Neuronal stem cell (in vitro differentiated cells): ENCODE measurements around the gene FAF2.

Source experiments
- DNase-seq: peaks from one replicate; pipeline ENCODE4 v3.0.0-alpha.2; 2013; ENCODE audit warnings: low spot score
- H2AFZ ChIP-seq: one replicate; pipeline ENCODE4 v1.6.1; 2013; ENCODE audit warnings: mild to moderate bottlenecking, low read length, inconsistent platforms
- H2AK5ac ChIP-seq: 2 replicates; pipeline ENCODE4 v1.6.1; 2013; ENCODE audit warnings: low read depth, mild to moderate bottlenecking, inconsistent platforms, low read length, moderate library complexity, mixed read lengths
- H2BK120ac ChIP-seq: 2 replicates; pipeline ENCODE4 v1.6.1; 2013; ENCODE audit warnings: low read depth, mild to moderate bottlenecking, inconsistent platforms, low read length, moderate library complexity, mixed read lengths
- H2BK12ac ChIP-seq: one replicate; pipeline ENCODE4 v1.6.1; 2013; ENCODE audit warnings: low read length, inconsistent platforms
- H2BK15ac ChIP-seq: 2 replicates; pipeline ENCODE4 v1.6.1; 2013; ENCODE audit warnings: mild to moderate bottlenecking, low read length, inconsistent platforms, mixed read lengths
- H2BK5ac ChIP-seq: one replicate; pipeline ENCODE4 v1.6.1; 2013; ENCODE audit warnings: inconsistent platforms, mild to moderate bottlenecking, low read length, moderate library complexity
- H3K14ac ChIP-seq: one replicate; pipeline ENCODE4 v1.6.1; 2013; ENCODE audit warnings: low read length, inconsistent platforms
- H3K18ac ChIP-seq: 2 replicates; pipeline ENCODE4 v1.6.1; 2013; ENCODE audit warnings: low read length, inconsistent platforms
- H3K23ac ChIP-seq: 2 replicates; pipeline ENCODE4 v1.6.1; 2013; ENCODE audit warnings: low read depth, mild to moderate bottlenecking, mixed read lengths, low read length, inconsistent platforms; ENCODE audit not compliant: poor library complexity
- H3K27ac ChIP-seq: replicated peaks from 3 replicates; pipeline ENCODE4 v1.5.1; 2013; ENCODE audit warnings: low read length, inconsistent platforms
- H3K27me3 ChIP-seq, 3 experiments: 2 replicates each; pipeline ENCODE4 v1.6.1; 2013; ENCODE audit warnings: low read length in 3 of 3, mild to moderate bottlenecking in 2 of 3, inconsistent platforms in 1 of 3, low read depth in 1 of 3, mixed read lengths in 1 of 3, moderate library complexity in 1 of 3; ENCODE audit not compliant: control insufficient read depth in 3 of 3, insufficient read depth in 3 of 3
- H3K36me3 ChIP-seq, 2 donors: replicated peaks in 1 of 2; 2 replicates each; pipeline ENCODE4 v1.6.1; 2013; ENCODE audit warnings: low read length in 2 of 2; ENCODE audit not compliant: control insufficient read depth in 2 of 2, insufficient read depth in 2 of 2
- H3K4ac ChIP-seq: 2 replicates; pipeline ENCODE4 v1.6.1; 2013; ENCODE audit warnings: inconsistent platforms, mild to moderate bottlenecking, low read length, moderate library complexity
- H3K4me1 ChIP-seq, 2 donors: 1 replicate in 1 of 2; 2 replicates in 1 of 2; pipeline ENCODE4 v1.6.1; 2013; ENCODE audit warnings: low read length in 2 of 2, low read depth in 1 of 2; ENCODE audit not compliant: control insufficient read depth in 2 of 2, insufficient read depth in 1 of 2
- H3K4me2 ChIP-seq: one replicate; pipeline ENCODE4 v1.6.1; 2013; ENCODE audit warnings: mild to moderate bottlenecking, low read length, inconsistent platforms; ENCODE audit not compliant: insufficient read depth, poor library complexity, severe bottlenecking
- H3K4me3 ChIP-seq, 2 donors: 2 replicates each; pipeline ENCODE4 v1.5.1; 2013; ENCODE audit warnings: low read length in 2 of 2, mild to moderate bottlenecking in 2 of 2, inconsistent platforms in 1 of 2, moderate library complexity in 1 of 2
- H3K79me1 ChIP-seq: one replicate; pipeline ENCODE4 v1.6.1; 2013; ENCODE audit warnings: low read depth, mild to moderate bottlenecking, inconsistent platforms, low read length, moderate library complexity
- H3K9ac ChIP-seq: one replicate; pipeline ENCODE4 v1.6.1; 2013; ENCODE audit warnings: mild to moderate bottlenecking, low read depth, low read length, inconsistent platforms; ENCODE audit not compliant: poor library complexity
- H3K9me3 ChIP-seq, 2 donors: replicated peaks in 1 of 2; 2 replicates each; pipeline versions ENCODE3 to v1.6.1; 2013; ENCODE audit warnings: low read length in 2 of 2, mild to moderate bottlenecking in 2 of 2, inconsistent platforms in 1 of 2, low read depth in 1 of 2, mixed read lengths in 1 of 2, moderate library complexity in 1 of 2; ENCODE audit not compliant: control insufficient read depth in 2 of 2, insufficient read depth in 1 of 2
- H4K8ac ChIP-seq: one replicate; pipeline ENCODE4 v1.6.1; 2013; ENCODE audit warnings: low read depth, mild to moderate bottlenecking, inconsistent platforms, low read length, moderate library complexity
- H4K91ac ChIP-seq: one replicate; pipeline ENCODE4 v1.6.1; 2013; ENCODE audit warnings: low read length, low read depth, mild to moderate bottlenecking, inconsistent platforms; ENCODE audit not compliant: poor library complexity
- WGBS, 2 donors: extraction: QIAGEN DNeasy Blood & Tissue Kit; methylation state at CpG; one replicate each; pipeline ENCODE4 v1.1.7; 2013; ENCODE audit warnings: missing lambda C conversion rate in 2 of 2, mixed read lengths in 1 of 2; ENCODE audit not compliant: insufficient read length in 2 of 2, insufficient replicate concordance in 1 of 2; ENCODE audit errors: extremely low coverage in 2 of 2; 5-methylcytosine and 5-hydroxymethylcytosine counted together

The FAF2 gene

GRCh38 chr5:176542596-176543427, 94.6 kb downstream of the FAF2 start:
- no peak overlapping the region for H3K4ac ChIP-seq
- no peaks in the 10 kb centered on the region for H3K36me3 ChIP-seq
- peaks cover 4 to 31% (median 4%) of the 10 kb centered on the region in 3 experiments for H3K27me3 ChIP-seq
- H4K91ac ChIP-seq, result no peak overlapping the region
- H2BK15ac ChIP-seq, result peak overlapping the region; percentile 76
- H3K4me2 ChIP-seq, result peak overlapping the region; percentile 80
- no peak overlapping the region for H2BK120ac ChIP-seq
- no CpG with 5 or more reads among the region's 110 CpGs for WGBS, 2 donors
- peak overlapping the region; percentile 90 for H3K18ac ChIP-seq
- H2AK5ac ChIP-seq, result peak overlapping the region; percentile 85
- H2BK5ac ChIP-seq, result peak overlapping the region; percentile 15
- H2AFZ ChIP-seq, result peak overlapping the region; percentile 95
- H3K27ac ChIP-seq, result no peak overlapping the region
- H3K4me1 ChIP-seq, result peaks cover 17 to 18% of the 10 kb centered on the region in 2 donors
- no peak overlapping the region for H4K8ac ChIP-seq
- H3K79me1 ChIP-seq, result no peaks in the 10 kb centered on the region
- H3K23ac ChIP-seq, result peak overlapping the region; percentile 12
- no peak overlapping the region for H2BK12ac ChIP-seq
- peak; percentile 55 for DNase-seq
- peak overlapping the region; percentile 39 for H3K14ac ChIP-seq
- H3K9me3 ChIP-seq, result no peaks in the 10 kb centered on the region
- H3K4me3 ChIP-seq, result peak overlapping the region; percentile 59 to 82
- peak overlapping the region; percentile 85 for H3K9ac ChIP-seq

- peak; percentile 32 for DNase-seq
- Histone ChIP-seq H2BK12ac (no peak overlapping the region), H2BK15ac (no peak overlapping the region), H3K4me1 (peaks cover 17 to 18% of the 10 kb centered on the region in 2 donors), H3K27me3 (peaks cover 4 to 31% (median 4%) of the 10 kb centered on the region in 3 experiments), H3K36me3 (no peaks in the 10 kb centered on the region), H3K27ac (no peak overlapping the region), H3K4me3 (peak overlapping the region; percentile 59 to 82), H3K14ac (peak overlapping the region; percentile 74), H2BK120ac (peak overlapping the region; percentile 35), H3K9ac (peak overlapping the region; percentile 54), H3K79me1 (no peaks in the 10 kb centered on the region), H2AFZ (peak overlapping the region; percentile 95), H2BK5ac (no peak overlapping the region), H3K18ac (peak overlapping the region; percentile 69), H3K4me2 (peak overlapping the region; percentile 76), H4K91ac (no peak overlapping the region), H2AK5ac (no peak overlapping the region), H4K8ac (no peak overlapping the region), H3K23ac (peak overlapping the region; percentile 77), H3K9me3 (no peaks in the 10 kb centered on the region), H3K4ac (no peak overlapping the region)
- no CpG with 5 or more reads among the region's 63 CpGs for WGBS, 2 donors
These were observed 95.4 kb downstream of the FAF2 start for GRCh38 chr5:176543428-176544182.

- Histone ChIP-seq H3K4ac (no peak overlapping the region), H3K4me2 (no peak overlapping the region), H2BK12ac (peak overlapping the region; percentile 65), H2AFZ (no peak overlapping the region), H3K23ac (peak overlapping the region; percentile 85), H2AK5ac (peak overlapping the region; percentile 84), H2BK15ac (no peak overlapping the region), H3K9me3 (no peaks in the 10 kb centered on the region), H3K27ac (no peak overlapping the region), H3K4me1 (peaks cover 15 to 21% of the 10 kb centered on the region in 2 donors), H3K36me3 (no peaks in the 10 kb centered on the region), H3K14ac (peak overlapping the region; percentile 84), H3K79me1 (peaks cover 2% of the 10 kb centered on the region), H3K9ac (no peak overlapping the region), H2BK5ac (no peak overlapping the region), H3K27me3 (peaks cover 4 to 31% (median 12%) of the 10 kb centered on the region in 3 experiments), H3K18ac (no peak overlapping the region), H4K8ac (no peak overlapping the region), H3K4me3 (no peak overlapping the region), H2BK120ac (no peak overlapping the region), H4K91ac (no peak overlapping the region)
- WGBS, 2 donors, result no CpG with 5 or more reads among the region's 6 CpGs
- DNase-seq, result no peak
These were observed 97.2 kb downstream of the FAF2 start for GRCh38 chr5:176545388-176545736.
